Ishikawa (cell line): ENCODE data around the gene ITPR2.

Experiments used
- CEBPB ChIP-seq: IDR thresholded peaks from 2 replicates; pipeline ENCODE4 v1.6.1; 2012
- CREB1 ChIP-seq: IDR thresholded peaks from 2 replicates; pipeline ENCODE4 v1.6.1; 2012; ENCODE audit warnings: low read depth
- EGR1 ChIP-seq: IDR thresholded peaks from 2 replicates; pipeline ENCODE4 v1.6.1; 2012
- EP300 ChIP-seq: IDR thresholded peaks from 2 replicates; pipeline ENCODE4 v1.6.1; 2012; ENCODE audit warnings: borderline replicate concordance
- FOXM1 ChIP-seq: IDR thresholded peaks from 2 replicates; pipeline ENCODE4 v1.6.1; 2012; ENCODE audit warnings: low read depth, borderline replicate concordance
- NFIC ChIP-seq: IDR thresholded peaks from 2 replicates; pipeline ENCODE4 v1.6.1; 2012
- RAD21 ChIP-seq: IDR thresholded peaks from 2 replicates; pipeline ENCODE4 v1.6.1; 2012; ENCODE audit warnings: low read depth
- REST ChIP-seq: IDR thresholded peaks from 2 replicates; pipeline ENCODE4 v1.6.1; 2012; ENCODE audit warnings: low read depth, mild to moderate bottlenecking
- TAF1 ChIP-seq: IDR thresholded peaks from 2 replicates; pipeline ENCODE4 v1.6.1; 2012; ENCODE audit warnings: low read depth, mild to moderate bottlenecking
- TCF12 ChIP-seq: IDR thresholded peaks from 2 replicates; pipeline ENCODE4 v1.6.1; 2012; ENCODE audit warnings: low read depth
- TEAD4 ChIP-seq: IDR thresholded peaks from 2 replicates; pipeline ENCODE4 v1.6.1; 2012
- YY1 ChIP-seq: IDR thresholded peaks from 2 replicates; pipeline ENCODE4 v1.6.1; 2012; ENCODE audit warnings: low read depth
- ZBTB7A ChIP-seq: IDR thresholded peaks from 2 replicates; pipeline ENCODE4 v1.6.1; 2012; ENCODE audit warnings: low read depth
- TF ChIP-seq, protein P1 (sequence below): IDR thresholded peaks from 2 replicates; pipeline ENCODE4 v1.6.1; 2012
- TF ChIP-seq, protein P2 (sequence below): IDR thresholded peaks from 2 replicates; pipeline ENCODE4 v1.6.1; 2012

ITPR2 gene

DNA sequence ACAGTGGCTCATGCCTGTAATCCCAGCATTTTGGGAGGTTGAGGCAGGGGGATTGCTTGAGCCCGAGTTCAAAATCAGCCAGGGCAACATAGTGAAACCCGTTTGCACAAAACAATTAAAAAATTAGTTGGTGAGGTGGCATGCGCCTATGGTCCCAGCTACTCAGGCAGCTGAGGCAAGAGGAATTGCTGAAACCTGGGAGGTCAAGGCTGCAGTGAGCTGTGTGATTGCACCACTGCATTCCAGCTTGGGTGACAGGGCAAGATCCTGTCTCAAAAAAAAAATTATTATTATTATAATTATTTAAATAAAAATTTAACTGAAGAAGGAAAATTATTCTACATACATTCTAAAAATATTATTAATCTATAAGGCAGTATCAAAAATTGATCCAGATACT lies 164.1 kb downstream of the ITPR2 start:
- TF ChIP-seq RAD21 (no peak), YY1 (no peak), CEBPB (no peak)
- TF ChIP-seq, protein P1, sequence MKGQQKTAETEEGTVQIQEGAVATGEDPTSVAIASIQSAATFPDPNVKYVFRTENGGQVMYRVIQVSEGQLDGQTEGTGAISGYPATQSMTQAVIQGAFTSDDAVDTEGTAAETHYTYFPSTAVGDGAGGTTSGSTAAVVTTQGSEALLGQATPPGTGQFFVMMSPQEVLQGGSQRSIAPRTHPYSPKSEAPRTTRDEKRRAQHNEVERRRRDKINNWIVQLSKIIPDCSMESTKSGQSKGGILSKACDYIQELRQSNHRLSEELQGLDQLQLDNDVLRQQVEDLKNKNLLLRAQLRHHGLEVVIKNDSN, result no peak

GRCh38 chr12:26668230-26668629 lies 164.8 kb downstream of the ITPR2 start:
- TF ChIP-seq, protein P1, result no peak
- TF ChIP-seq CEBPB (no peak), EGR1 (no peak), ZBTB7A (no peak), EP300 (no peak)

- TF ChIP-seq CREB1 (no peak), EP300 (no peak), CEBPB (no peak), NFIC (no peak), YY1 (no peak), RAD21 (no peak), EGR1 (no peak), TEAD4 (no peak), TCF12 (no peak), ZBTB7A (no peak), REST (no peak), FOXM1 (no peak), TAF1 (no peak)
- TF ChIP-seq, protein P2, sequence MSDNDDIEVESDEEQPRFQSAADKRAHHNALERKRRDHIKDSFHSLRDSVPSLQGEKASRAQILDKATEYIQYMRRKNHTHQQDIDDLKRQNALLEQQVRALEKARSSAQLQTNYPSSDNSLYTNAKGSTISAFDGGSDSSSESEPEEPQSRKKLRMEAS, result no peak
- TF ChIP-seq, protein P1, result no peak
Measured at GRCh38 chr12:26666286-26666685, 166.7 kb downstream of the ITPR2 start.

GRCh38 chr12:26661399-26661798 lies 171.6 kb downstream of the ITPR2 start:
- no peak for TF ChIP-seq TEAD4
- TF ChIP-seq RAD21, result no peak
- no peak for TF ChIP-seq REST
- no peak for TF ChIP-seq EGR1
- TF ChIP-seq YY1, result no peak
- no peak for TF ChIP-seq EP300

GRCh38 chr12:26659930-26660329 lies 173.1 kb downstream of the ITPR2 start:
- TF ChIP-seq NFIC, result no peak
- TF ChIP-seq TCF12, result no peak
- no peak for TF ChIP-seq CREB1
- no peak for TF ChIP-seq TAF1
- TF ChIP-seq YY1, result no peak
- no peak for TF ChIP-seq RAD21

DNA sequence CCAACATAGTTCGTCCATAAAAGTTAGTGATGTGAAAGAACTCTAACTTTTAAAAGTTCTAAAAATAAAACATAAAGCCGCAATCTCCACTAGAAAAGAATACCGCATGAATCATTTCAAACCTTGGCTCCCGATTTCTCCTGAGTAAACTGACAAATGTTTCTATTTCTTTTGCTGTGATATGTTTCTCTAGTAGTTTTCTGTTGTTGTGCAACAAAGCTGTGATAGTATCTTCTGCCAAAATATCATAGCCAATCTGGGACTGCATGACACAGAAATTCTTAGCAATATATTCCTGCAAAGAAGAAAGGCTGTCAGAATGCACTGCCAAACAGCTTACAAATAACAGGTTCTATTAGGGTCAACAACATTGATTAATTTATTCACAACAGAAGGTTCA lies 174.0 kb downstream of the ITPR2 start:
- TF ChIP-seq, protein P2, result no peak
- TF ChIP-seq TEAD4 (no peak), EP300 (no peak), REST (no peak), CEBPB (no peak), FOXM1 (no peak), RAD21 (no peak), TAF1 (no peak), ZBTB7A (no peak), NFIC (no peak), EGR1 (no peak), CREB1 (no peak), YY1 (no peak), TCF12 (no peak)
- TF ChIP-seq, protein P1, result no peak
